ENCODE data around the gene RILPL2.

The RILPL2 gene

DNA sequence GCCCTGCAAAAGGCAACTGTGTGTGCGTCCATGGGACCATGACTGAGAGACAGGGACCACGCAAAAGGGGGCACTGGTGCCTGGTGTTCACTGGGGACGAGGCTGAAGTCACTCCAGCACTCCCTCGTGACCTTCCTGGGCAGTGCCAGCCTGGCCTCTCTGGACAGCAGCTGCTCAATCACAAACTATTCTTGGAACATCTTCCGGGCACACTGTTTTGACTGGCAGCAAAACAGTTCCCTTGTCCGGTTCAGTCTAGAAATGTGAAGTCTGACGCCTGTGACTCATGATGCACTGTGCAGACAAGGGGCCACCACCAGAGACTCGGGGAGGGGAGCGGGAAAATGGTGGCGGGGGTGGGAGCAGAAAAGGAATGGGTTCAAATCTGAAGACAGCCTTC lies 42.3 kb upstream of the RILPL2 start:
- DNase-seq (ENCODE audit: low spot score): no peak
- in situ Hi-C loops (cut with MboI; ENCODE audit: low pct_unique_long_range_greater_than_20kb, low sequenced_read_pairs, unreplicated experiment): no loop called here
- TF ChIP-seq, protein P1, sequence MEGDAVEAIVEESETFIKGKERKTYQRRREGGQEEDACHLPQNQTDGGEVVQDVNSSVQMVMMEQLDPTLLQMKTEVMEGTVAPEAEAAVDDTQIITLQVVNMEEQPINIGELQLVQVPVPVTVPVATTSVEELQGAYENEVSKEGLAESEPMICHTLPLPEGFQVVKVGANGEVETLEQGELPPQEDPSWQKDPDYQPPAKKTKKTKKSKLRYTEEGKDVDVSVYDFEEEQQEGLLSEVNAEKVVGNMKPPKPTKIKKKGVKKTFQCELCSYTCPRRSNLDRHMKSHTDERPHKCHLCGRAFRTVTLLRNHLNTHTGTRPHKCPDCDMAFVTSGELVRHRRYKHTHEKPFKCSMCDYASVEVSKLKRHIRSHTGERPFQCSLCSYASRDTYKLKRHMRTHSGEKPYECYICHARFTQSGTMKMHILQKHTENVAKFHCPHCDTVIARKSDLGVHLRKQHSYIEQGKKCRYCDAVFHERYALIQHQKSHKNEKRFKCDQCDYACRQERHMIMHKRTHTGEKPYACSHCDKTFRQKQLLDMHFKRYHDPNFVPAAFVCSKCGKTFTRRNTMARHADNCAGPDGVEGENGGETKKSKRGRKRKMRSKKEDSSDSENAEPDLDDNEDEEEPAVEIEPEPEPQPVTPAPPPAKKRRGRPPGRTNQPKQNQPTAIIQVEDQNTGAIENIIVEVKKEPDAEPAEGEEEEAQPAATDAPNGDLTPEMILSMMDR (IDR thresholded peaks at IDR 0.05; ENCODE audit: extremely low read depth, insufficient read depth, missing control alignments): no peak

DNA sequence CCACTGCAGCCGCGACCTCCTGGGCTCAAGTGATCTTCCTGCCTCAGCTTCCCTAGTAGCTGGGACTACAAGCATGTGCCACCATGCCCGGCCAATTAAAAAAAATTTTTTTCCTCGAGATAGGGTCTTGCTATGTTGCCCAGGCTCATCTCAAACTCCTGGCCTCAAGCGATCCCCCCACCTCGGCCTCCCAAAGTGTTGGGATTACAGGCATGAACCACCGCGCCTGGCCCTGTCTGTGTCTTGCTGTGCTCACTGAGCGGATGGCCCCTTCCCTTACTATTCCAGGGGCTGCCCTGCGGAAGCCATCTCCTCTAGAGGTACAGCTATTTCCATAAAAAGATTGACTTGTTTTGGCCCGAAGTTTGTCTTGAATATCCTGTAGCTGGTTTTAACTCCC lies 41.6 kb upstream of the RILPL2 start:
- in situ Hi-C loops (cut with MboI; ENCODE audit: low pct_unique_long_range_greater_than_20kb, low sequenced_read_pairs, unreplicated experiment): no loop called here
- TF ChIP-seq, protein P1 (IDR thresholded peaks at IDR 0.05; ENCODE audit: extremely low read depth, insufficient read depth, missing control alignments): no peak
- DNase-seq (ENCODE audit: low spot score): no peak

DNA sequence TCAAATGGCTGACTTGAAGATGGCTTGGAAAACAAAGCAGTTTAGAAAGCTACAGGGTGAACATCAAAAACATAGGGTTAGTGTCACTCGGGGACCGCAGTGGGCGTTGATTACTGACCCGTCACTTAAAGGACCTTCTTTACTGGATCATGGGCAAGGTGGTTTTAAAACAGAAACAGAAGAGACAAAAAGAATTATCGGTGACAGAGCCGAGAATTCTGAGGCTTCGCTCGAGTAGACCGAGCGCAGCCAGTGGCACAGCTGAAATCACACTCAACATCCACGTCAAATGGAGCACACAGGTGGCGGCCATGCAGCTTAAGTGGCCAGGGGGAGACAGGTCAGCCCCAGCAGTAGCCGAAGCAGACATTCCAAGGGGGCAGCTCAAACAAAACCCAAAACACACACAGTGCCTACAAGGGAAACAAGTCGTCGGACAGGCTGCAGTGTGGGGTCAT lies 38.8 kb upstream of the RILPL2 start:
- TF ChIP-seq, protein P1 (IDR thresholded peaks at IDR 0.05; ENCODE audit: extremely low read depth, insufficient read depth, missing control alignments): no peak
- in situ Hi-C loops (cut with MboI; ENCODE audit: low pct_unique_long_range_greater_than_20kb, low sequenced_read_pairs, unreplicated experiment): no loop called here
- DNase-seq (ENCODE audit: low spot score): no peak

DNA sequence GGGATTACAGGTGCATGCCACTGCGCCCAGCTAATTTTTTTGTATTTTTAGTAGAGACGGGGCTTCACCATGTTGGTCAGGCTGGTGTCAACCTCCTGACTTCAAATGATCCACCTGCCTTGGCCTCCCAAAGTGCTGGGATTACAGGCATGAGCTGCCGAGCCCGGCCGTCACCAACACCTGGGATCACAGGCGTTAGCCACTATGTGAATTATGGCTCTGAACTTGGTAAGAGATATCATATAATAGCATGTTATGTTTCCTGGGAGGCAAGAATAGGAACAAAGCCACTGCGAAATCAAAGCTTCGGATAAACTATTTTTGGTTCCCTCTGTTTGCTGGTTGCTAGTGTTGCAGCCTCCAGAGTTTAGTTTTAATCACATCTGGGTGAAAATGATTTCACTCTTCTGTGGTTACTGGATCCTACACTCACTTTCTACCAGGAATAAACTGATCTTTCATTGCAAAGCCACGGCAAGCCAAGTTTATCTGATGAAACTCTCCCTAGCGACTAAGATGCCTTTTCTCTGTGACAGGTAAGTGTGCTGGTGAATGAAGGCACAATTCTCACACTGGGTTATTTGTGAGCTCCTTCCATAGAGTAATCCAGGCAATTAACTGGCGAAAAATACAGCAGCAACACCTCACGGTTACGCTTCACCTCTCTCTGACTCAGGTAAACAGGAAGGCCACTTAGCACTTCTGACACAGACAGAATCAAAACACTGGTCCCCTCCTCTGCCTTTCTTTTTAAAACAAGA lies 38.2 kb upstream of the RILPL2 start:
- DNase-seq (ENCODE audit: low spot score): no peak
- TF ChIP-seq, protein P1 (IDR thresholded peaks at IDR 0.05; ENCODE audit: extremely low read depth, insufficient read depth, missing control alignments): no peak
- in situ Hi-C loops (cut with MboI; ENCODE audit: low pct_unique_long_range_greater_than_20kb, low sequenced_read_pairs, unreplicated experiment): no loop called here

DNA sequence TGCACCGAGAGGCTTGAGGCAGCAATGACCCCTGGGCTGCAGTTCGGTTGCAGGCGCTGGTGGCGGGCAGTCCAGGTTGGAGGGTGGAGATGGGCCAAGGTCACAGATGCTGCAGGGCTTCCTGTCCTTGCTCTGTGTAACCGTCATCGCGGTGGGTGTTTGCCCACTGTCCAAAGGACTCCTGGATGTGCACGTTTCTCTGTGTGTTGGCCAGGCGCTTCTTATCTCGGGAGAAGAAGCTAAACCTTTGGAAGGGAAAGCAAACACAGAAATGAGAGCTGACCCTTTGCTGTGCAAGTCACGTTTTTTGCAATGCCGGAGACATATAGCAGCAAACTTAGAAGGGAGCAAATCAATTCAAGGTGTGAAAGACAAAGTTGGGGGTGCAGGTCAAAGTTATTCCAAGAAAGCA lies 36.0 kb upstream of the RILPL2 start:
- in situ Hi-C loops (cut with MboI; ENCODE audit: low pct_unique_long_range_greater_than_20kb, low sequenced_read_pairs, unreplicated experiment): no loop called here
- no peak for DNase-seq (ENCODE audit: low spot score)
- TF ChIP-seq, protein P1 (IDR thresholded peaks at IDR 0.05; ENCODE audit: extremely low read depth, insufficient read depth, missing control alignments): no peak

DNA sequence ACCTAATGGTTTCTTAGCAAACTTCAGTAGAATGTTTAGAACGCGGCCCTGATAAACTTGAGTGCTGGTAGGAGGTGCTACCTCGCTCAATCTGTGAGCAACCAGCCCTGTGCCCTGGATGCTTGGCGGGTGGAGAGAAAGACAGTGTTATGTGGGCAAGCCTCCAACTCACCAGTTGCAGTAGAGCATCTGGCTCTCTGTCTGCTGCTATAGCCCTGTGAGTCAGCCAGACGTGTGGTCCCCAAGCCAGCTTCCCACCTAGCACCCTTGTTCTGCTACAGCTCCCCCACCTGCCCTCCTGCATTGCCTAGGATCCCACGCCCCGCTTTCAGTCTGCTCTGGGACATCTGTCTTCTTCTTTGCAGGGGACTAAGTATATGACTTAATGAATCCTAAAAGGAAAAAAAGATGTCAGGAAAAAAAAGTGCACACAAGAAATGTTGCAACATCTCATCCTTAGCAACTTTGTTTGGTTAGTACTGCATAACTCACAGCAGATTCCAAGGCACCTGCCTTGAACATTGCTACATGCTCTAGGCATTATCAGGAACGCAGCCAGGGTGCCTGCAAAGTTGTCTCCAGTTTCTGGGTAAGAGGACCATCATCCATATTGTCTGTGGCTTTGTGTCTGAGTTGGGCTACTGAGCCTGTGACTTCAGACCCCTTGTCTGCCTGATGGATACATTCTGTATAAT lies 35.0 kb upstream of the RILPL2 start:
- in situ Hi-C loops (cut with MboI; ENCODE audit: low pct_unique_long_range_greater_than_20kb, low sequenced_read_pairs, unreplicated experiment): no loop called here

More for the DNA sequence above, 35.0 kb upstream of the RILPL2 start:
- TF ChIP-seq, protein P1 (IDR thresholded peaks at IDR 0.05; ENCODE audit: extremely low read depth, insufficient read depth, missing control alignments): no peak
- DNase-seq (ENCODE audit: low spot score): no peak
